Sigmoid colon (tissue), 7 donors: ENCODE measurements around the gene UBE2G1. TPM values are rescaled to one million over a fixed set of nuclear protein-coding genes. Genes with fewer than 3 reads are reported as not detected.

Source experiments
- DNase-seq: peaks from one replicate; pipeline ENCODE4 v3.0.0-alpha.2; 2019
- H3K27ac ChIP-seq, 4 donors: fragments of 200-600 bp; sonication (generic); one replicate each; pipeline ENCODE4 v1.5.1; 2016 to 2019; ENCODE audit warnings: mild to moderate bottlenecking in 1 of 4
- H3K27me3 ChIP-seq, 3 donors: fragments of 200-600 bp; sonication (generic); one replicate each; pipeline ENCODE4 v1.5.1; 2019; ENCODE audit warnings: mild to moderate bottlenecking in 1 of 3
- H3K36me3 ChIP-seq, 4 donors: fragments of 200-600 bp; sonication (generic); one replicate each; pipeline ENCODE4 v1.5.1; 2016 to 2019
- H3K4me1 ChIP-seq, 4 donors: fragments of 200-600 bp; sonication (generic); one replicate each; pipeline ENCODE4 v1.5.1; 2017 to 2019
- H3K4me3 ChIP-seq, 4 donors: fragments of 200-600 bp; sonication (generic); one replicate each; pipeline ENCODE4 v1.5.1; 2017 to 2019; ENCODE audit warnings: mild to moderate bottlenecking in 2 of 4, moderate library complexity in 1 of 4
- H3K9me3 ChIP-seq, 4 donors: fragments of 200-600 bp in 3 of 4; sonication (generic) in 3 of 4; one replicate each; pipeline versions ENCODE4 v1.5.1 to v1.6.1; 2013 to 2019
- EP300 ChIP-seq, 4 donors: sonication (generic); formaldehyde crosslinking; IDR thresholded peaks; one replicate each; pipeline ENCODE4 v1.6.1; 2017; ENCODE audit warnings: antibody characterized with exemption in 4 of 4
- POLR2A ChIP-seq, 2 donors: fragments of 450-650 bp; IDR thresholded peaks; one replicate each; pipeline ENCODE4 v1.6.1; 2016; ENCODE audit warnings: antibody characterized with exemption in 2 of 2, mild to moderate bottlenecking in 2 of 2, moderate library complexity in 2 of 2
- POLR2AphosphoS5 ChIP-seq, 4 donors: sonication (generic); formaldehyde crosslinking; IDR thresholded peaks; one replicate each; pipeline ENCODE4 v1.6.1; 2017; ENCODE audit warnings: antibody characterized with exemption in 4 of 4
- WGBS, 2 donors: extraction: QIAGEN DNeasy Blood & Tissue Kit; methylation state at CpG; one replicate each; pipeline ENCODE4 v1.1.7; 2013; 5-methylcytosine and 5-hydroxymethylcytosine counted together
- intact Hi-C: fragments of 100-400 bp; cut with DNase I; formaldehyde crosslinking; loops from one replicate; pipeline ENCODE4 v1.15.1; 2023
- polyA plus RNA-seq, 3 donors: library from polyadenylated mRNA; stranded (reverse); fragments of 200-250 nt; gene quantifications; one replicate each; pipeline ENCODE4 v1.2.3, GENCODE V29; 2013
- total RNA-seq, 4 donors: library from RNA; depleted of rRNA; stranded (reverse); fragments of >200 nt; gene quantifications; one replicate each; pipeline ENCODE4 v1.1.0, GENCODE V29; 2016
- TF ChIP-seq, protein P1 (sequence below), 4 experiments: fragments of 450-650 bp in 3 of 4; fragments of 200-600 bp in 1 of 4; IDR thresholded peaks; one replicate each; pipeline ENCODE4 v1.5.1; 2016 to 2019; ENCODE audit warnings: antibody characterized with exemption in 4 of 4, mild to moderate bottlenecking in 3 of 4, moderate library complexity in 2 of 4
- donor health status: healthy with polysubstance abuse.
- donor health status: Bipolar disorder and iron deficiency.
- donor health status: healthy.

UBE2G1 gene
- total and polyA plus RNA-seq, 7 donors: 20.5 to 111 (median 83.2) TPM

DNA sequence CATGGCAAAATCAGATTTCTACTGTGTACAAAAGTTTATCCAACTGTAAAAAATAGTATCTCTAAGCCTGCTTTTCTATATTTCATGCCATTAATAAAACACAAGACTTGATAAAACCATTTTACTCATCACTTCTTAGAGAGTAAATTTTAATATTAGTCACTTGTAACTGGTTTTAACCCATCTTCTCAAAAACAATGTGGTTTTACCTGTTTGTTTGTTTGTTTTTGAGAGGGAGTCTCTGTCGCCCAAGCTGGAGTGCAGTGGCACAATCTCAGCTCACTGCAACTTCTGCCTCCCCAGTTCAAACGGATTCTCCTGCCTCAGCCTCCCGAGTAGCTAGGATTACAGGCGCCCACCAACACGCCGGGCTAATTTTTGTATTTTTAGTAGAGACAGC lies 32.1 kb downstream of the UBE2G1 start:
- whole genome bisulfite sequencing, 2 donors: 84 to 90% methylated on average over 6 of the region's 6 CpGs
- Histone ChIP-seq H3K36me3 (no peaks in the 10 kb centered on the region), H3K4me1 (peaks cover 0 to 78% (median 47%) of the 10 kb centered on the region in 4 donors), H3K27me3 (no peaks in the 10 kb centered on the region), H3K27ac (no peak overlapping the region), H3K9me3 (no peaks in the 10 kb centered on the region), H3K4me3 (no peak overlapping the region)
- no peak for DNase-seq
- intact Hi-C loops: no loop called here
- TF ChIP-seq POLR2A (IDR thresholded peaks at IDR 0.05) (no peak), POLR2AphosphoS5 (IDR thresholded peaks at IDR 0.05) (no peak), EP300 (IDR thresholded peaks at IDR 0.05) (no peak)
- TF ChIP-seq, protein P1, sequence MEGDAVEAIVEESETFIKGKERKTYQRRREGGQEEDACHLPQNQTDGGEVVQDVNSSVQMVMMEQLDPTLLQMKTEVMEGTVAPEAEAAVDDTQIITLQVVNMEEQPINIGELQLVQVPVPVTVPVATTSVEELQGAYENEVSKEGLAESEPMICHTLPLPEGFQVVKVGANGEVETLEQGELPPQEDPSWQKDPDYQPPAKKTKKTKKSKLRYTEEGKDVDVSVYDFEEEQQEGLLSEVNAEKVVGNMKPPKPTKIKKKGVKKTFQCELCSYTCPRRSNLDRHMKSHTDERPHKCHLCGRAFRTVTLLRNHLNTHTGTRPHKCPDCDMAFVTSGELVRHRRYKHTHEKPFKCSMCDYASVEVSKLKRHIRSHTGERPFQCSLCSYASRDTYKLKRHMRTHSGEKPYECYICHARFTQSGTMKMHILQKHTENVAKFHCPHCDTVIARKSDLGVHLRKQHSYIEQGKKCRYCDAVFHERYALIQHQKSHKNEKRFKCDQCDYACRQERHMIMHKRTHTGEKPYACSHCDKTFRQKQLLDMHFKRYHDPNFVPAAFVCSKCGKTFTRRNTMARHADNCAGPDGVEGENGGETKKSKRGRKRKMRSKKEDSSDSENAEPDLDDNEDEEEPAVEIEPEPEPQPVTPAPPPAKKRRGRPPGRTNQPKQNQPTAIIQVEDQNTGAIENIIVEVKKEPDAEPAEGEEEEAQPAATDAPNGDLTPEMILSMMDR (IDR thresholded peaks at IDR 0.05): no peak

DNA sequence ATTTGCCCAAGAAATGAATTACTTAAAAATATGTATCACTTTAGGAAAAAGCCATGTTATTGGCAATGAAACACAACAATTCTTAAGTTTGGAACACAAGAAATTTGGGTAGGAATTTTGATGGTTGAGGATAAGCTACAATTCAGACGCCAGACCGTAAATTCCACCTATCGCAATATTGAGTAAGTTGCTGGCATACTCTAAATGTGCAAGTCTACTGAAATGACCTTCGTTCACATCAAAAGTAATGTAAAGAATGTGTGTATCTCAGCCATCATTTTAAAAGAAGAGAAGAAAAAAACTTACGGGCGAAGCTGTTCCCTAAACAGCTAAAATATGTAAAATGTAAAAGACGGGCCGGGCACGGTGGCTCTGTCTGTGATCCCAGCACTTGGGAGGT lies 33.4 kb downstream of the UBE2G1 start:
- peaks cover 0 to 78% (median 56%) of the 10 kb centered on the region in 4 donors for H3K4me1 ChIP-seq
- TF ChIP-seq POLR2AphosphoS5 (IDR thresholded peaks at IDR 0.05): no peak
- no peak for TF ChIP-seq EP300 (IDR thresholded peaks at IDR 0.05)
- TF ChIP-seq, protein P1 (IDR thresholded peaks at IDR 0.05): no peak
- no peak for TF ChIP-seq POLR2A (IDR thresholded peaks at IDR 0.05)
- intact Hi-C loops: no loop called here

DNA sequence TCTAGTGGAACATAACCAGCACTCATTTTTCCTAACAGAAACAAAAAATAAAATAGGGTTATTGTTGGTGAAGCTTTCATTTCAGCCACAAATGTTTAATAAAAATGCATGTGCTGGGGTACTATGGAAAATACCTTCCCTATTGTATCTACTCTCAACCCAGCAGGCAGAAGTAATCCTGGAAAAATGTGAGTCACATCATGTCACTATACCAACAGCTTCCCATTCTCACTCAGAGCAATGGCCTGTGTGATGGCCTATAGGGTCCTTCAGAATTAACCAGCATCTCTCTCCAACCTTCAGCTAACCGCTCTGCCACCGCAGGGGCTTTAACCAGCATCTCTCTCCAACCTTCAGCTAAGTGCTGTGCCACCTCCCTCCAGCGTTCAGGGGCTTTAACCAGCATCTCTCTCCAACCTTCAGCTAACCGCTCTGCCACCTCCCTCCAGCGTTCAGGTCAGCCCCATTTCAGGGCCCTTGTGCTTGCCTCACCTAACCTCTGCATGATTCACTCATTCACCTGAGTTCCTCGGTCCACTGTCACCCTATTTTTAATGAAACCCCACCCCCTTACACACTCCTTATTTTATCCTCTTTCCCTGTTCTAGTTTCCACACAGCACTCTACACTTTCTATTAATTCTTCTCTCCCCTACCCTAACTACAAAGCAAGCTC lies 34.0 kb downstream of the UBE2G1 start:
- Histone ChIP-seq H3K27ac (peak overlapping the region in 3 of 4 donors; percentile 7 to 55 (median 46)), H3K4me1 (peaks cover 0 to 78% (median 62%) of the 10 kb centered on the region in 4 donors), H3K4me3 (no peak overlapping the region), H3K36me3 (no peaks in the 10 kb centered on the region), H3K27me3 (no peaks in the 10 kb centered on the region), H3K9me3 (no peaks in the 10 kb centered on the region)
- DNase-seq: no peak
- no peak for TF ChIP-seq POLR2A (IDR thresholded peaks at IDR 0.05)
- no peak for TF ChIP-seq POLR2AphosphoS5 (IDR thresholded peaks at IDR 0.05)
- TF ChIP-seq EP300 (IDR thresholded peaks at IDR 0.05): no peak
- TF ChIP-seq, protein P1 (IDR thresholded peaks at IDR 0.05): no peak
- 84 to 87% methylated on average over 6 of the region's 6 CpGs for WGBS, 2 donors
- intact Hi-C loops: no loop called here

More for the DNA sequence above, 33.4 kb downstream of the UBE2G1 start:
- WGBS, 2 donors: 89 to 95% methylated on average over 9 of the region's 9 CpGs
- H3K27me3 ChIP-seq: no peaks in the 10 kb centered on the region
- no peaks in the 10 kb centered on the region for H3K36me3 ChIP-seq
- peak overlapping the region in 1 of 4 donors; percentile 4 for H3K27ac ChIP-seq
- no peak for DNase-seq
- H3K4me3 ChIP-seq: no peak overlapping the region
- H3K9me3 ChIP-seq: no peaks in the 10 kb centered on the region

DNA sequence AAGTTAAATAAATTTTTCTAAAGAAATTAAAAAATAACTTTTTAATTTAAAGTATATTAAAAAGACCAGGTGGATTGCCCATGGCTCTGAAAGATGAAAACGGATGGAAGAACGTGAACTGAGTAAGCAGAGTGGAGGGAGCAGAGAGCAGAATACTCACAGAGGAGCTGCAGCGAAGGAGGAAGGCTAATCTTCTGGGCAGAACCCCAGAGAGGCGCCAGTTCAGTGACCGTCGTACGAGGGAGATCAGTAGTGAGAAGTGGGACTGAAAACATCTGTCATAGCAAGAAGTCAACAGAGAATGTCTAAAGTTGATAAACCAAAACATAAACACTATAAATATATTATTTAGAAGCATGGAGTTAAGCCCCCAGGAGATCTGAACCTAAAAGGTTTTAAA lies 34.9 kb downstream of the UBE2G1 start:
- Histone ChIP-seq H3K9me3 (no peaks in the 10 kb centered on the region), H3K27ac (peak overlapping the region in 3 of 4 donors; percentile 7 to 55 (median 46)), H3K36me3 (no peaks in the 10 kb centered on the region), H3K4me1 (peaks cover 0 to 80% (median 70%) of the 10 kb centered on the region in 4 donors), H3K4me3 (no peak overlapping the region), H3K27me3 (no peaks in the 10 kb centered on the region)
- WGBS, 2 donors: 65 to 80% methylated on average over 7 of the region's 7 CpGs
- DNase-seq: no peak
- TF ChIP-seq EP300 (IDR thresholded peaks at IDR 0.05) (no peak), POLR2AphosphoS5 (IDR thresholded peaks at IDR 0.05) (no peak), POLR2A (IDR thresholded peaks at IDR 0.05) (no peak)
- TF ChIP-seq, protein P1 (IDR thresholded peaks at IDR 0.05): no peak
- intact Hi-C loops: no loop called here
